Activated T-cell treated with anti-CD3 and anti-CD28 coated beads, Interleukin-2, amount 50 U/mL, for 24 hours (primary cell): ENCODE results near the gene CD14.
"Not testable (repeated sequence)": the region's sequence is repeated elsewhere in the genome, so short reads cannot be mapped to it uniquely, and the experiment has no call there.

ENCODE experiments used
- DNase-seq: peaks from one replicate; pipeline ENCODE4 v3.0.0-alpha.2; 2020
- H3K27ac Mint-ChIP-seq: 2 replicates; pipeline ENCODE4 v1.8.0; 2020; ENCODE audit warnings: mild to moderate bottlenecking, mixed read lengths
- H3K27me3 Mint-ChIP-seq: 2 replicates; pipeline ENCODE4 v1.8.0; 2020; ENCODE audit warnings: mixed read lengths
- H3K36me3 Mint-ChIP-seq: 2 replicates; pipeline ENCODE4 v1.8.0; 2020; ENCODE audit warnings: low read depth, mixed read lengths
- H3K4me1 Mint-ChIP-seq: 2 replicates; pipeline ENCODE4 v1.8.0; 2020; ENCODE audit warnings: low read depth, mixed read lengths
- H3K4me3 Mint-ChIP-seq: 2 replicates; pipeline ENCODE4 v1.8.0; 2020; ENCODE audit warnings: mild to moderate bottlenecking, moderate library complexity, mixed read lengths
- H3K9me3 Mint-ChIP-seq: 2 replicates; pipeline ENCODE4 v1.8.0; 2020; ENCODE audit warnings: mixed read lengths

The CD14 gene

GRCh38 chr5:140633021-140633471, at the start of gene CD14:
Gene CD14 (minus strand): TSS chr5:140633175. CDS start chr5:140633071, 104 bp downstream.
- peak within 1 kb of the TSS; percentile 80 for H3K27ac Mint-ChIP-seq
- H3K27me3 Mint-ChIP-seq, result peaks cover 28% of the 10 kb centered on the region
- H3K9me3 Mint-ChIP-seq, result no peaks in the 10 kb centered on the region
- peaks cover 35% of the 10 kb centered on the region for H3K4me1 Mint-ChIP-seq
- no peaks in the 10 kb centered on the region for H3K36me3 Mint-ChIP-seq
- H3K4me3 Mint-ChIP-seq, result peak within 1 kb of the TSS; percentile 75
- DNase-seq, result no peak

GRCh38 chr5:140678993-140679392, 46.0 kb upstream of the CD14 start:
- Mint-ChIP-seq H3K9me3 (no peaks in the 10 kb centered on the region), H3K36me3 (peaks cover 93% of the 10 kb centered on the region), H3K27me3 (no peaks in the 10 kb centered on the region), H3K27ac (no peak overlapping the region), H3K4me3 (no peak overlapping the region), H3K4me1 (peaks cover 2% of the 10 kb centered on the region)
- no peak for DNase-seq

- DNase-seq, result no peak
- no peak overlapping the region for H3K4me3 Mint-ChIP-seq
- no peaks in the 10 kb centered on the region for H3K9me3 Mint-ChIP-seq
- no peaks in the 10 kb centered on the region for H3K27me3 Mint-ChIP-seq
- H3K27ac Mint-ChIP-seq, result peak overlapping the region; percentile 11
- H3K4me1 Mint-ChIP-seq, result peaks cover 2% of the 10 kb centered on the region
- H3K36me3 Mint-ChIP-seq, result peaks cover 94% of the 10 kb centered on the region
Observed at GRCh38 chr5:140677947-140678346, 45.0 kb upstream of the CD14 start.

GRCh38 chr5:140674629-140675028, 41.7 kb upstream of the CD14 start:
- peaks cover 97% of the 10 kb centered on the region for H3K36me3 Mint-ChIP-seq
- H3K9me3 Mint-ChIP-seq, result no peaks in the 10 kb centered on the region
- no peaks in the 10 kb centered on the region for H3K27me3 Mint-ChIP-seq
- H3K4me1 Mint-ChIP-seq, result peaks cover 2% of the 10 kb centered on the region
- peak overlapping the region; percentile 73 for H3K27ac Mint-ChIP-seq
- no peak overlapping the region for H3K4me3 Mint-ChIP-seq
- DNase-seq, result no peak

- H3K27ac Mint-ChIP-seq, result peak overlapping the region; percentile 5
- peaks cover 97% of the 10 kb centered on the region for H3K36me3 Mint-ChIP-seq
- DNase-seq, result no peak
- H3K27me3 Mint-ChIP-seq, result no peaks in the 10 kb centered on the region
- no peaks in the 10 kb centered on the region for H3K9me3 Mint-ChIP-seq
- peaks cover 2% of the 10 kb centered on the region for H3K4me1 Mint-ChIP-seq
- no peak overlapping the region for H3K4me3 Mint-ChIP-seq
Observed at GRCh38 chr5:140674211-140674610, 41.2 kb upstream of the CD14 start.

- no peak for DNase-seq
- H3K4me1 Mint-ChIP-seq, result peaks cover 2% of the 10 kb centered on the region
- H3K36me3 Mint-ChIP-seq, result peaks cover 97% of the 10 kb centered on the region
- H3K9me3 Mint-ChIP-seq, result no peaks in the 10 kb centered on the region
- peak within 1 kb of the TSS; percentile 5 for H3K27ac Mint-ChIP-seq
- H3K4me3 Mint-ChIP-seq, result no peak within 1 kb of the TSS
- H3K27me3 Mint-ChIP-seq, result no peaks in the 10 kb centered on the region
Observed at GRCh38 chr5:140673187-140673976, 40.4 kb upstream of the CD14 start, which contains the start of gene DND1. Gene DND1 (minus strand): TSS chr5:140673576. CDS start chr5:140673542, 34 bp downstream.

GRCh38 chr5:140672455-140673186, 39.6 kb upstream of the CD14 start:
- H3K9me3 Mint-ChIP-seq, result no peaks in the 10 kb centered on the region
- peaks cover 97% of the 10 kb centered on the region for H3K36me3 Mint-ChIP-seq
- peaks cover 6% of the 10 kb centered on the region for H3K4me1 Mint-ChIP-seq
- H3K4me3 Mint-ChIP-seq, result no peak overlapping the region
- H3K27ac Mint-ChIP-seq, result no peak overlapping the region
- DNase-seq, result no peak
- no peaks in the 10 kb centered on the region for H3K27me3 Mint-ChIP-seq

GRCh38 chr5:140671472-140672125, 38.6 kb upstream of the CD14 start:
- H3K27me3 Mint-ChIP-seq, result no peaks in the 10 kb centered on the region
- H3K36me3 Mint-ChIP-seq, result peaks cover 97% of the 10 kb centered on the region
- H3K4me3 Mint-ChIP-seq, result no peak overlapping the region
- H3K9me3 Mint-ChIP-seq, result no peaks in the 10 kb centered on the region
- H3K27ac Mint-ChIP-seq, result peak overlapping the region; percentile 4
- peaks cover 16% of the 10 kb centered on the region for H3K4me1 Mint-ChIP-seq
- DNase-seq, result no peak

GRCh38 chr5:140671035-140671434, 38.1 kb upstream of the CD14 start:
- DNase-seq, H3K9me3 Mint-ChIP-seq, H3K27me3 Mint-ChIP-seq, H3K27ac Mint-ChIP-seq, H3K4me3 Mint-ChIP-seq: not testable (repeated sequence)
- peaks cover 95% of the 10 kb centered on the region for H3K36me3 Mint-ChIP-seq
- H3K4me1 Mint-ChIP-seq, result peaks cover 20% of the 10 kb centered on the region

GRCh38 chr5:140664359-140665119, 31.6 kb upstream of the CD14 start, which contains the start of gene WDR55:
Gene WDR55 (plus strand): TSS chr5:140664904. CDS start chr5:140664913, 9 bp downstream.
- Mint-ChIP-seq H3K4me1 (peaks cover 38% of the 10 kb centered on the region), H3K36me3 (peaks cover 89% of the 10 kb centered on the region), H3K9me3 (no peaks in the 10 kb centered on the region), H3K4me3 (peak within 1 kb of the TSS; percentile 99), H3K27me3 (no peaks in the 10 kb centered on the region), H3K27ac (peak within 1 kb of the TSS; percentile 99)
- DNase-seq, result peak; percentile 96

GRCh38 chr5:140664030-140664358, 31.0 kb upstream of the CD14 start:
- no peaks in the 10 kb centered on the region for H3K27me3 Mint-ChIP-seq
- no peaks in the 10 kb centered on the region for H3K9me3 Mint-ChIP-seq
- H3K4me3 Mint-ChIP-seq, result peak overlapping the region; percentile 99
- DNase-seq, result no peak
- peaks cover 38% of the 10 kb centered on the region for H3K4me1 Mint-ChIP-seq
- H3K36me3 Mint-ChIP-seq, result peaks cover 89% of the 10 kb centered on the region
- H3K27ac Mint-ChIP-seq, result peak overlapping the region; percentile 99

- H3K4me3 Mint-ChIP-seq, DNase-seq, H3K27me3 Mint-ChIP-seq, H3K9me3 Mint-ChIP-seq: not testable (repeated sequence)
- H3K4me1 Mint-ChIP-seq, result peaks cover 15% of the 10 kb centered on the region
- peak overlapping the region; percentile 22 for H3K27ac Mint-ChIP-seq
- H3K36me3 Mint-ChIP-seq, result peaks cover 88% of the 10 kb centered on the region
Observed at GRCh38 chr5:140660371-140660770, 27.4 kb upstream of the CD14 start.

- peaks cover 90% of the 10 kb centered on the region for H3K36me3 Mint-ChIP-seq
- no peak overlapping the region for H3K4me3 Mint-ChIP-seq
- H3K27me3 Mint-ChIP-seq, result no peaks in the 10 kb centered on the region
- peak overlapping the region; percentile 2 for H3K27ac Mint-ChIP-seq
- H3K9me3 Mint-ChIP-seq, result no peaks in the 10 kb centered on the region
- DNase-seq, result no peak
- peaks cover 5% of the 10 kb centered on the region for H3K4me1 Mint-ChIP-seq
Observed at GRCh38 chr5:140658870-140659269, 25.9 kb upstream of the CD14 start.

GRCh38 chr5:140647042-140647419, 14.1 kb upstream of the CD14 start:
- H3K4me1 Mint-ChIP-seq, result peaks cover 53% of the 10 kb centered on the region
- no peaks in the 10 kb centered on the region for H3K9me3 Mint-ChIP-seq

More at GRCh38 chr5:140647042-140647419, 14.1 kb upstream of the CD14 start:
- Mint-ChIP-seq H3K27me3 (no peaks in the 10 kb centered on the region), H3K36me3 (peaks cover 95% of the 10 kb centered on the region), H3K27ac (peak overlapping the region; percentile 98), H3K4me3 (peak overlapping the region; percentile 99)
- no peak for DNase-seq
